Measurements from ENCODE around the gene BPIFA3. TPM values are rescaled to one million over a fixed set of nuclear protein-coding genes. Genes with fewer than 3 reads are reported as not detected.

BPIFA3 gene
- not detected for total RNA-seq
- long read RNA-seq, donor 1 = 0 reads
- long read RNA-seq, donor 2 = 0 reads

DNA sequence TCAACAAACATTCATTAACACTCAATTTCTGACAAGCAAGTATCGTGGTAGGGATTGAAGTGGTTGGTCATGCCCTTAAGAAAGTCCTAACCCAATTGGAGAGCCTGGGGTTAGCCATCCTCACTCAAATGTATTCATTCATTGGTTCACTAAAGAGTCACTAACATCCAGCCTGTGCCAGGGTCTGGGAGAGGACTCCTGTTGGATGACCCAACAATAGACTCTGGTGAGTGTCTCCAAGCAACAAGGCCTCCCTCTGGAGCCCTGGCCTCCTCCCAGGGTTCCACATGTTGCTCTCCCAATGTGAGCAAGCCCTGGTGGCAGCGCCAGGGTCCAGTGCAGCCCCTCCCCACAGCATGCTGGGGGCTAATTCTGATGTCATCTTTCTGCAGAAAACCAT is at the start of gene BPIFA3:
TSS of gene BPIFA3 (plus strand) at position 301 of the 400 bp plus-strand sequence. CDS start 185 bp downstream, outside the sequence.
- H3K4me1 ChIP-seq (ENCODE audit: low read depth) = no peaks in the 10 kb centered on the region
- intact Hi-C loops (cut with DNase I, micrococcal nuclease) = no loop called here
- no peaks in the 10 kb centered on the region for H3K9me3 ChIP-seq
- TF ChIP-seq, protein P1, sequence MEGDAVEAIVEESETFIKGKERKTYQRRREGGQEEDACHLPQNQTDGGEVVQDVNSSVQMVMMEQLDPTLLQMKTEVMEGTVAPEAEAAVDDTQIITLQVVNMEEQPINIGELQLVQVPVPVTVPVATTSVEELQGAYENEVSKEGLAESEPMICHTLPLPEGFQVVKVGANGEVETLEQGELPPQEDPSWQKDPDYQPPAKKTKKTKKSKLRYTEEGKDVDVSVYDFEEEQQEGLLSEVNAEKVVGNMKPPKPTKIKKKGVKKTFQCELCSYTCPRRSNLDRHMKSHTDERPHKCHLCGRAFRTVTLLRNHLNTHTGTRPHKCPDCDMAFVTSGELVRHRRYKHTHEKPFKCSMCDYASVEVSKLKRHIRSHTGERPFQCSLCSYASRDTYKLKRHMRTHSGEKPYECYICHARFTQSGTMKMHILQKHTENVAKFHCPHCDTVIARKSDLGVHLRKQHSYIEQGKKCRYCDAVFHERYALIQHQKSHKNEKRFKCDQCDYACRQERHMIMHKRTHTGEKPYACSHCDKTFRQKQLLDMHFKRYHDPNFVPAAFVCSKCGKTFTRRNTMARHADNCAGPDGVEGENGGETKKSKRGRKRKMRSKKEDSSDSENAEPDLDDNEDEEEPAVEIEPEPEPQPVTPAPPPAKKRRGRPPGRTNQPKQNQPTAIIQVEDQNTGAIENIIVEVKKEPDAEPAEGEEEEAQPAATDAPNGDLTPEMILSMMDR (IDR thresholded peaks at IDR 0.05) = no peak
- H3K4me3 ChIP-seq = no peak within 1 kb of the TSS
- no peaks in the 10 kb centered on the region for H3K36me3 ChIP-seq (ENCODE audit: low read depth)
- ATAC-seq (no peak), DNase-seq (no peak)

DNA sequence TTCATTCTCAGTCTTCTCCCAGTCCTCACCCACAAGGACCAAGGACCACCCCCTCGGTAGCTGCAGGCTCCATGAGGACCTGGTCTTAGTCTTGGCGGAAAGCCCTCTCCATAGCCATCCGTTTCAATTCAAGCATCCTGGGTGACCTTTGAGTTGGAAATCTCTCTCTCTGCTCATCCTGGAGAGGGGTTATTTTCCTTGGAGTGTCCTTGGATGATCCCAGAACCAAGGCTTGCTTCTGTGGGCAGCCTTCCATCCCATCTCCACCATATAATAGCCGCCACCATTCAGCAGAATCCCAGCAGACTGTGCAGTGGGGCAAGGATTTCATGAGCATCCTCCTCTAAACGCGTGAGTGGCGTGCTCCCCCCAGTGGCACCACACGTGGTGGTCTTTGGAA is 49.3 kb upstream of the BPIFA3 start, which contains the start of gene BPIFA2:
TSS of gene BPIFA2 (plus strand) at position 301 of the 400 bp plus-strand sequence. CDS start 987 bp downstream, outside the sequence.
- H3K36me3 ChIP-seq (ENCODE audit: low read depth) = no peaks in the 10 kb centered on the region
- no peak for DNase-seq
- H3K4me3 ChIP-seq = no peak within 1 kb of the TSS
- no peak for ATAC-seq
- intact Hi-C loops (cut with DNase I, micrococcal nuclease) = no loop called here
- TF ChIP-seq, protein P1 (IDR thresholded peaks at IDR 0.05) = no peak
- H3K9me3 ChIP-seq = peaks cover 9% of the 10 kb centered on the region
- H3K4me1 ChIP-seq (ENCODE audit: low read depth) = no peaks in the 10 kb centered on the region

DNA sequence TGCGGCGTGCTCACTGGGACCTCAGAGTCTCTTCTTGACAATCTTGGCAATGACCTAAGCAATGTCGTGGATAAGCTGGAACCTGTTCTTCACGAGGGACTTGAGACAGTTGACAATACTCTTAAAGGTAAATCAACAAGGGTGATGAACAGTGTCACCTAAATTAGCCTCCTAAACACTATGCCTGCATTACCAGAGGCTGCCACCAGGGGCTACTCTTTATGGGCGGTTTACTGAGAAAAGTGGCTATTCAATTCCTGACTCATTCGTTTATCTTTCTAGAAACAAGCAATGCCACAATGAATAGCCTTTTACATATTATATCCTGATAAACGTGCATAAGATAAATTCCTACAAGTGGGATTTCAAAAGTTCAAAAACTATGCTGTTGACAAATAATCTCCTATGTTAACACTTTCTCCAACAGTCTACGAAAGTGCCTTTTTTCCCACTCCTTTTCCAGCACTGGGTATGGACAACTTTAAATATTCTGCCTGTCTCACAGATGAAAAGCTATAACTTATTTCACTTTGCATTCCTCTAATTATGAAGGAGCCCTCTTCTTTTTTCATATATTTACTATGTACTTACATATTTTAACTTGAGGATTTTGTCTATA is 47.9 kb upstream of the BPIFA3 start:
- H3K4me1 ChIP-seq (ENCODE audit: low read depth) = no peaks in the 10 kb centered on the region
- peaks cover 9% of the 10 kb centered on the region for H3K9me3 ChIP-seq
- TF ChIP-seq, protein P1 (IDR thresholded peaks at IDR 0.05) = no peak
- H3K4me3 ChIP-seq = no peak overlapping the region
- intact Hi-C loops (cut with DNase I, micrococcal nuclease) = no loop called here
- H3K36me3 ChIP-seq (ENCODE audit: low read depth) = no peaks in the 10 kb centered on the region
- ATAC-seq (no peak), DNase-seq (peak in 1 of 3 donors; percentile 4)

DNA sequence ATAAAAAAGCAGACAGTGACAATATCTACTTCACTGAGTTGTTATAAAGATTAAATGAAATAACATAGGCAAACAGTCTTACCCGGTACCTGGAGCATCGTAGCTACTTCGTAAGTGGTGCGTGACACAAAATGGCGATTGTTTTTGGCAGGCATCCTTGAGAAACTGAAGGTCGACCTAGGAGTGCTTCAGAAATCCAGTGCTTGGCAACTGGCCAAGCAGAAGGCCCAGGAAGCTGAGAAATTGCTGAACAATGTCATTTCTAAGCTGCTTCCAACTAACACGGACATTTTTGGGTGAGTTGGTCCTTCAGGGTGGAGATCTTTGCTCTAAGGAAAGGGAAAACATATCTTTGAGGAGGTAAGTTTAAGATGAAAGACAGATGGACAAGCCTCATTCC is 44.4 kb upstream of the BPIFA3 start:
- Histone ChIP-seq H3K9me3 (peaks cover 9% of the 10 kb centered on the region), H3K4me3 (no peak overlapping the region), H3K4me1 (ENCODE audit: low read depth) (no peaks in the 10 kb centered on the region), H3K36me3 (ENCODE audit: low read depth) (no peaks in the 10 kb centered on the region)
- DNase-seq (no peak), ATAC-seq (no peak)
- intact Hi-C loops (cut with DNase I, micrococcal nuclease) = no loop called here
- TF ChIP-seq, protein P1 (IDR thresholded peaks at IDR 0.05) = no peak

DNA sequence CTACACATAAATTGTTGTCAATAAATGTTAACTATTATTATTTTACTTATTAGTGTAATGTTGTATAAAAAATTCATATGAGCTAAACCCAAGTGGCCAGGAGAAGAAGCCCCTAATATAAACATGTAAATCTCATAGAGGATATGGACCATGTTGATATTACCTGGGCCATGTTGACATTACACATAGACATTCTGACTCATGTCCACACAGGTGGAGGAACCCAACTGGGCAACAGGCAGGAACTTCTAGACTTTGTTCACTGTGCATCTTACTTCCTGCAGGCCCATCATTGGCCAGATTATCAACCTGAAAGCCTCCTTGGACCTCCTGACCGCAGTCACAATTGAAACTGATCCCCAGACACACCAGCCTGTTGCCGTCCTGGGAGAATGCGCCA is 42.0 kb upstream of the BPIFA3 start:
- DNase-seq (no peak), ATAC-seq (no peak)
- intact Hi-C loops (cut with DNase I, micrococcal nuclease) = no loop called here
- Histone ChIP-seq H3K4me3 (no peak overlapping the region), H3K36me3 (ENCODE audit: low read depth) (no peaks in the 10 kb centered on the region), H3K9me3 (no peaks in the 10 kb centered on the region), H3K4me1 (ENCODE audit: low read depth) (no peaks in the 10 kb centered on the region)
- TF ChIP-seq, protein P1 (IDR thresholded peaks at IDR 0.05) = no peak
